ENCODE data around the gene RHOV.

DNA sequence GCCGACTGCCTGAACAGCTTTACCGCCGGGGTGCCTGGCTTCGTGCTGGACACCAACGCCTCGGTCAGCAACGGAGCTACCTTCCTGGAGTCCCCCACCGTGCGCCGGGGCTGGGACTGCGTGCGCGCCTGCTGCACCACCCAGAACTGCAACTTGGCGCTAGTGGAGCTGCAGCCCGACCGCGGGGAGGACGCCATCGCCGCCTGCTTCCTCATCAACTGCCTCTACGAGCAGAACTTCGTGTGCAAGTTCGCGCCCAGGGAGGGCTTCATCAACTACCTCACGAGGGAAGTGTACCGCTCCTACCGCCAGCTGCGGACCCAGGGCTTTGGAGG is 29.4 kb downstream of the RHOV start:
- TF ChIP-seq POLR2A (IDR thresholded peaks at IDR 0.05; ENCODE audit: low read length) (no peak), GATA1 (IDR thresholded peaks at IDR 0.05; ENCODE audit: low read depth, low read length) (no peak)
